ENCODE data around the gene GOLGA1. TPM values are rescaled to one million over a fixed set of nuclear protein-coding genes. Genes with fewer than 3 reads are reported as not detected.
A peak's percentile ranks its signal among the peaks of the same experiment; 100 is the strongest.

Gene GOLGA1
- total and polyA plus RNA-seq, 2 of the 13 experiments (the other 11 are each of a cell fraction or from before 2014, with no cell fraction given): 12.7 to 15.9 TPM

- TF ChIP-seq CEBPZ (IDR thresholded peaks at IDR 0.05; ENCODE audit: low read length) (no peak), ZNF446 (CRISPR knock-in tag; IDR thresholded peaks at IDR 0.05) (0 out of 2 replicates have a peak, but pooled peaks have one; percentile 60), REL (CRISPR knock-in tag; conservative IDR thresholded peaks at IDR 0.05) (peak; percentile 85; the same call in 1 of the 2 replicates), TMF1 (CRISPR knock-in tag; IDR thresholded peaks at IDR 0.05; ENCODE audit: low read depth) (no peak; the same call in 1 of the 2 replicates), ZFP36 (IDR thresholded peaks at IDR 0.05; ENCODE audit: borderline replicate concordance, low read depth, low read length, partially characterized antibody) (no peak), THAP11 (CRISPR knock-in tag; IDR thresholded peaks at IDR 0.05) (peak; percentile 95), HHEX (CRISPR knock-in tag; IDR thresholded peaks at IDR 0.05) (no peak), PAWR (CRISPR knock-in tag; IDR thresholded peaks at IDR 0.05; ENCODE audit: borderline replicate concordance) (no peak; the same call in 1 of the 2 replicates), GZF1 (CRISPR knock-in tag; IDR thresholded peaks at IDR 0.05) (peak; percentile 68; the same call in 1 of the 2 replicates), AGO1 (IDR thresholded peaks at IDR 0.05; ENCODE audit: low read depth, low read length, poor library complexity, severe bottlenecking) (peak; percentile 46), ZNF569 (CRISPR knock-in tag; IDR thresholded peaks at IDR 0.05; ENCODE audit: borderline replicate concordance) (peak; percentile 65; the same call in 1 of the 2 replicates), NONO (IDR thresholded peaks at IDR 0.05) (no peak), NONO (CRISPR knock-in tag; conservative IDR thresholded peaks at IDR 0.05) (peak; percentile 93), MAF1 (CRISPR knock-in tag; IDR thresholded peaks at IDR 0.05; ENCODE audit: borderline replicate concordance) (peak; percentile 72; the same call in 1 of the 2 replicates), ZNF746 (CRISPR knock-in tag; IDR thresholded peaks at IDR 0.05) (peak; percentile 69; the same call in 1 of the 2 replicates), ZNF713 (CRISPR knock-in tag; IDR thresholded peaks at IDR 0.05) (no peak), HOXD1 (CRISPR knock-in tag; IDR thresholded peaks at IDR 0.05) (no peak; the same call in 1 of the 2 replicates), FOXA3 (CRISPR knock-in tag; IDR thresholded peaks at IDR 0.05) (peak; percentile 69), NBN (conservative IDR thresholded peaks at IDR 0.05) (no peak), ZNF17 (CRISPR knock-in tag; IDR thresholded peaks at IDR 0.05) (no peak), TP53 (CRISPR knock-in tag; conservative IDR thresholded peaks at IDR 0.05) (no peak), CCDC6 (CRISPR knock-in tag; IDR thresholded peaks at IDR 0.05) (no peak; the same call in 1 of the 2 replicates), ZNF749 (CRISPR knock-in tag; IDR thresholded peaks at IDR 0.05; ENCODE audit: borderline replicate concordance) (peak; percentile 60; the same call in 1 of the 2 replicates), TAF15 (IDR thresholded peaks at IDR 0.05; ENCODE audit: low read depth, low read length, poor library complexity, severe bottlenecking) (no peak), ZNF274 (CRISPR knock-in tag; IDR thresholded peaks at IDR 0.05) (peak; percentile 85), KAT7 (CRISPR knock-in tag; IDR thresholded peaks at IDR 0.05; ENCODE audit: borderline replicate concordance) (no peak), ZNF329 (CRISPR knock-in tag; IDR thresholded peaks at IDR 0.05; ENCODE audit: low read depth) (0 out of 2 replicates have a peak, but pooled peaks have one; percentile 64), ZFP36L2 (CRISPR knock-in tag; IDR thresholded peaks at IDR 0.05) (no peak), ARHGAP35 (CRISPR knock-in tag; IDR thresholded peaks at IDR 0.05; ENCODE audit: borderline replicate concordance) (peak; percentile 9; the same call in 1 of the 2 replicates)
Measured at GRCh38 chr9:124940894-124941678, at the start of gene GOLGA1 (continued).

Data from HepG2 (cell line).